CD14-positive monocyte (primary cell): ENCODE data around the gene CFAP74. TPM values are rescaled to one million over a fixed set of nuclear protein-coding genes. Genes with fewer than 3 reads are reported as not detected.

Source experiments
- DNase-seq, 3 donors: peaks; one replicate each; pipeline ENCODE4 v3.0.0-alpha.2; 2011 to 2022
- H2AFZ ChIP-seq: 2 replicates; pipeline ENCODE4 v1.6.0; 2012; ENCODE audit warnings: mild to moderate bottlenecking, low read depth, low read length, inconsistent platforms; ENCODE audit not compliant: insufficient read depth, poor library complexity, severe bottlenecking
- H3K27ac ChIP-seq, 2 donors: 1 replicate in 1 of 2; 2 replicates in 1 of 2; pipeline ENCODE4 v1.5.1; 2012 to 2013; ENCODE audit warnings: low read length in 2 of 2, control low read depth in 1 of 2, inconsistent platforms in 1 of 2, low read depth in 1 of 2, mild to moderate bottlenecking in 1 of 2
- H3K27me3 ChIP-seq, 2 donors: one replicate each; pipeline versions ENCODE4 v1.6.0 to v1.6.1; 2011 to 2013; ENCODE audit warnings: low read length in 2 of 2; ENCODE audit not compliant: control insufficient read depth in 2 of 2, insufficient read depth in 2 of 2
- H3K36me3 ChIP-seq, 2 donors: replicated peaks in 1 of 2; 1 replicate in 1 of 2; 2 replicates in 1 of 2; pipeline versions ENCODE4 v1.5.1 to v1.6.1; 2012 to 2013; ENCODE audit warnings: low read length in 2 of 2, control low read depth in 1 of 2, inconsistent platforms in 1 of 2, mild to moderate bottlenecking in 1 of 2; ENCODE audit not compliant: insufficient read depth in 2 of 2, control insufficient read depth in 1 of 2
- H3K4me1 ChIP-seq, 2 donors: 1 replicate in 1 of 2; 2 replicates in 1 of 2; pipeline versions ENCODE4 v1.5.1 to v1.6.1; 2012 to 2013; ENCODE audit warnings: low read length in 2 of 2, control low read depth in 1 of 2, inconsistent platforms in 1 of 2, mild to moderate bottlenecking in 1 of 2, moderate library complexity in 1 of 2; ENCODE audit not compliant: insufficient read depth in 2 of 2, control insufficient read depth in 1 of 2
- H3K4me2 ChIP-seq: replicated peaks from 2 replicates; pipeline ENCODE3; 2012; ENCODE audit warnings: low read length, moderate library complexity, mild to moderate bottlenecking; ENCODE audit not compliant: poor library complexity, severe bottlenecking; ENCODE audit errors: extremely low read depth
- H3K4me3 ChIP-seq, 3 experiments: fragments of 200-600 bp in 1 of 3; sonication (generic) in 1 of 3; replicated peaks in 1 of 3; 1 replicate in 2 of 3; 2 replicates in 1 of 3; pipeline ENCODE4 v1.5.1; 2011 to 2013; ENCODE audit warnings: low read length in 3 of 3, mild to moderate bottlenecking in 3 of 3, control low read depth in 2 of 3, low read depth in 2 of 3, inconsistent platforms in 1 of 3, moderate library complexity in 1 of 3
- H3K79me2 ChIP-seq: 2 replicates; pipeline ENCODE4 v1.6.0; 2012; ENCODE audit warnings: mild to moderate bottlenecking, control low read depth, inconsistent platforms, low read length, moderate library complexity; ENCODE audit not compliant: insufficient read depth
- H3K9ac ChIP-seq: 2 replicates; pipeline ENCODE4 v1.6.0; 2017; ENCODE audit warnings: low read length, mild to moderate bottlenecking; ENCODE audit not compliant: insufficient read depth, poor library complexity, severe bottlenecking
- H3K9me3 ChIP-seq, 2 donors: replicated peaks in 1 of 2; 1 replicate in 1 of 2; 2 replicates in 1 of 2; pipeline versions ENCODE4 v1.5.1 to v1.6.1; 2012 to 2013; ENCODE audit warnings: low read length in 2 of 2, control low read depth in 1 of 2; ENCODE audit not compliant: control insufficient read depth in 1 of 2, insufficient read depth in 1 of 2
- H4K20me1 ChIP-seq: 2 replicates; pipeline ENCODE4 v1.6.0; 2012; ENCODE audit warnings: mild to moderate bottlenecking, low read length, control low read depth, moderate library complexity; ENCODE audit not compliant: insufficient read depth
- H3K27ac Mint-ChIP-seq, 7 donors: one replicate each; pipeline ENCODE4 v1.8.0; 2020; ENCODE audit warnings: mild to moderate bottlenecking in 7 of 7, mixed read lengths in 7 of 7, moderate library complexity in 6 of 7, inconsistent platforms in 2 of 7
- H3K27me3 Mint-ChIP-seq, 3 donors: one replicate each; pipeline ENCODE4 v1.8.0; 2021 to 2022; ENCODE audit warnings: low read depth in 3 of 3, mild to moderate bottlenecking in 3 of 3, mixed read lengths in 3 of 3, moderate library complexity in 3 of 3, inconsistent platforms in 1 of 3
- H3K36me3 Mint-ChIP-seq, 2 donors: one replicate each; pipeline ENCODE4 v1.8.0; 2020; ENCODE audit warnings: mixed read lengths in 2 of 2, inconsistent platforms in 1 of 2, mild to moderate bottlenecking in 1 of 2
- H3K4me1 Mint-ChIP-seq: one replicate; pipeline ENCODE4 v1.8.0; 2020; ENCODE audit warnings: mild to moderate bottlenecking, mixed read lengths
- H3K4me3 Mint-ChIP-seq, 2 donors: one replicate each; pipeline ENCODE4 v1.8.0; 2020; ENCODE audit warnings: mild to moderate bottlenecking in 2 of 2, mixed read lengths in 2 of 2, moderate library complexity in 1 of 2
- H3K9me3 Mint-ChIP-seq, 7 donors: one replicate each; pipeline ENCODE4 v1.8.0; 2020 to 2022; ENCODE audit warnings: mixed read lengths in 7 of 7, mild to moderate bottlenecking in 6 of 7, moderate library complexity in 6 of 7, inconsistent platforms in 2 of 7
- WGBS: methylation state at CpG from one replicate; pipeline ENCODE4 v1.1.5; 2013; ENCODE audit warnings: missing lambda C conversion rate; ENCODE audit not compliant: insufficient coverage; 5-methylcytosine and 5-hydroxymethylcytosine counted together
- intact Hi-C, 2 donors: fragments of 100-400 bp; cut with micrococcal nuclease; formaldehyde crosslinking; loops; one replicate each; pipeline versions ENCODE4 v1.15.0 to v1.15.1; 2023
- polyA plus RNA-seq, 3 donors: library from polyadenylated mRNA; depleted of rRNA in 1 of 3; unstranded in 2 of 3; stranded (reverse) in 1 of 3; fragments of 300-500 nt in 2 of 3; fragments of >200 nt in 1 of 3; fragmentation: Illumina TruSeq in 2 of 3; gene quantifications; 1 replicate in 2 of 3; 2 replicates in 1 of 3; pipeline ENCODE4 v1.2.3, GENCODE V29; 2012 to 2021
- TF ChIP-seq, protein P1 (sequence below): fragments of 200-600 bp; IDR thresholded peaks from one replicate; pipeline ENCODE4 v1.8.0; 2022; ENCODE audit warnings: antibody characterized with exemption, mild to moderate bottlenecking

The CFAP74 gene
- polyA plus RNA-seq, 3 donors = not detected

DNA sequence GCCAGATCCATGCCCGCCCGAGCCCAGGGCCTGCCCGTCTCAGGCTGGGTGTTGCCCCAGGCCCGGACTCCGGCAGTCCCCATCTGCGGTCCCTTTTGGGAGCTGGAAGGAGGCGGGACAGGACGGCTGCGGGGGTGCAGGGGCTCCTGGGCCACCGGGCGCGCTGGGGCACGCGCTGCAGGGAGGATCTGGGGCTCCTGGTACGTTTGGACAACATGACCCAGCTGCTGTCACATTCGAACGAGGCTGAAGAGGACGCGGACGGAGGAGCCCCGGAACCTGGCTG lies 95.1 kb downstream of the CFAP74 start:
- TF ChIP-seq, protein P1, sequence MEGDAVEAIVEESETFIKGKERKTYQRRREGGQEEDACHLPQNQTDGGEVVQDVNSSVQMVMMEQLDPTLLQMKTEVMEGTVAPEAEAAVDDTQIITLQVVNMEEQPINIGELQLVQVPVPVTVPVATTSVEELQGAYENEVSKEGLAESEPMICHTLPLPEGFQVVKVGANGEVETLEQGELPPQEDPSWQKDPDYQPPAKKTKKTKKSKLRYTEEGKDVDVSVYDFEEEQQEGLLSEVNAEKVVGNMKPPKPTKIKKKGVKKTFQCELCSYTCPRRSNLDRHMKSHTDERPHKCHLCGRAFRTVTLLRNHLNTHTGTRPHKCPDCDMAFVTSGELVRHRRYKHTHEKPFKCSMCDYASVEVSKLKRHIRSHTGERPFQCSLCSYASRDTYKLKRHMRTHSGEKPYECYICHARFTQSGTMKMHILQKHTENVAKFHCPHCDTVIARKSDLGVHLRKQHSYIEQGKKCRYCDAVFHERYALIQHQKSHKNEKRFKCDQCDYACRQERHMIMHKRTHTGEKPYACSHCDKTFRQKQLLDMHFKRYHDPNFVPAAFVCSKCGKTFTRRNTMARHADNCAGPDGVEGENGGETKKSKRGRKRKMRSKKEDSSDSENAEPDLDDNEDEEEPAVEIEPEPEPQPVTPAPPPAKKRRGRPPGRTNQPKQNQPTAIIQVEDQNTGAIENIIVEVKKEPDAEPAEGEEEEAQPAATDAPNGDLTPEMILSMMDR = no peak
- H3K27me3 Mint-ChIP-seq = peaks cover 3 to 9% (median 7%) of the 10 kb centered on the region in 3 donors

DNA sequence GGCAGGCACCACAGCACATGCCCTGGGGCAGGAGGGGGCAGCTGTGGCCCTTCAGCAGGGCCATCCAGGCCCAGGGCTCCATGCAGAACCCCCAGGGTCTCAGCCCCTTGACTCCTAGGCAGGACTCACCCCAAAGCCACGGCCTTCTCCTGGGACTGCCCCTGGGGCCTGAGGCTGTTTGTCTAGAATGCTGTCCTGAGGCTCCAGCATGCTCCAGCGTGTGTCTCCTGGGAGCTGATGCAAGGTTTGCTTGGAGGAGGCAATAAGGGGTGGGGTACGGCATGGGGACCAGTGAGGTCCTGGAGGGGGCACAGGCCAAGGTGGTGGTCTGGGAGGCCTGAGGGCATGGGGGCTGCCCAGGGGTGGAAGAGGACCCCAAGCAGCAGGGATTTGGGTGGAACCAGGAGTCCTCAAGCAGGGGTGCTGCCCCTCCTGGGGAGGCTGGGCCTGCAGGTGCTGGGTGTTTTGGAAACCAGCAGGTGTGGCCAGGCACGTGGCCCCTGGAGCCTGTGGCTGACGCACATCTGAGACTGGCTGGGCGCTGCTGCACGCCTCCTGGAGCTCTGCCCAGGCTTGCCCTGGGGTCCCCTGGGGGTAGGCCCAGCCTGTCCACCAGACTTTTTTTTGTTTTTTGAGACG lies 96.4 kb downstream of the CFAP74 start:
- Mint-ChIP-seq H3K27me3 (peaks cover 4 to 9% (median 7%) of the 10 kb centered on the region in 3 donors), H3K9me3 (peaks cover 0 to 7% (median 3%) of the 10 kb centered on the region in 7 donors), H3K4me1 (peaks cover 14% of the 10 kb centered on the region), H3K4me3 (no peak overlapping the region), H3K36me3 (no peaks in the 10 kb centered on the region), H3K27ac (no peak overlapping the region)
- peaks cover 13 to 17% of the 10 kb centered on the region in 2 donors for H3K4me1 ChIP-seq
- no peak overlapping the region for H2AFZ ChIP-seq
- peaks cover 0 to 5% of the 10 kb centered on the region in 2 donors for H3K27me3 ChIP-seq
- no peak overlapping the region for H3K27ac ChIP-seq
- intact Hi-C loops = loop anchor here (5.0 kb wide), 3 partner anchors 50 to 145 kb away; no protein-coding TSS in a partner anchor
- H4K20me1 ChIP-seq = peaks cover 6% of the 10 kb centered on the region
- WGBS = 86% methylated on average over 7 of the region's 8 CpGs
- H3K4me3 ChIP-seq = no peak overlapping the region
- H3K9ac ChIP-seq = no peak overlapping the region
- no peaks in the 10 kb centered on the region for H3K79me2 ChIP-seq
- peak in 1 of 3 donors; percentile 9 for DNase-seq
- no peak overlapping the region for H3K4me2 ChIP-seq
- H3K9me3 ChIP-seq = peaks cover 0 to 6% of the 10 kb centered on the region in 2 donors
- H3K36me3 ChIP-seq = no peaks in the 10 kb centered on the region
- TF ChIP-seq, protein P1 = no peak

More for the DNA sequence above, 95.1 kb downstream of the CFAP74 start:
- H3K4me3 Mint-ChIP-seq = peak overlapping the region; percentile 71 to 75
- Histone ChIP-seq H4K20me1 (peaks cover 6% of the 10 kb centered on the region), H3K4me3 (peak overlapping the region; percentile 46 to 75 (median 65)), H3K36me3 (no peaks in the 10 kb centered on the region), H3K9ac (peak overlapping the region; percentile 72), H3K79me2 (no peaks in the 10 kb centered on the region), H3K27me3 (peaks cover 0 to 5% of the 10 kb centered on the region in 2 donors), H2AFZ (peak overlapping the region; percentile 92), H3K27ac (peak overlapping the region in 1 of 2 donors; percentile 72), H3K4me2 (peak overlapping the region; percentile 82), H3K9me3 (no peaks in the 10 kb centered on the region), H3K4me1 (peaks cover 13 to 17% of the 10 kb centered on the region in 2 donors)
- H3K4me1 Mint-ChIP-seq = peaks cover 14% of the 10 kb centered on the region
- peak overlapping the region in 3 of 7 donors; percentile 26 to 80 (median 72) for H3K27ac Mint-ChIP-seq
- no peaks in the 10 kb centered on the region for H3K36me3 Mint-ChIP-seq
- H3K9me3 Mint-ChIP-seq = peaks cover 0 to 1% (median 0%) of the 10 kb centered on the region in 7 donors
- intact Hi-C loops = loop anchor here (5.0 kb wide), 3 partner anchors 51 to 146 kb away; no protein-coding TSS in a partner anchor
- 6% methylated on average over 21 of the region's 21 CpGs for whole genome bisulfite sequencing
- peak in 1 of 3 donors; percentile 33 for DNase-seq
